HCT116 (cell line): ENCODE measurements around the gene TRAIP. TPM values are rescaled to one million over a fixed set of nuclear protein-coding genes. Genes with fewer than 3 reads are reported as not detected.

Experiments used
- ATAC-seq: fragments of 200-7000 bp; cut with Tn5 transposase; 2 replicates; pipeline ENCODE4 v1.9.1; 2020; ENCODE audit warnings: mild to moderate bottlenecking, moderate library complexity
- BruUV-seq: library from RNA; stranded (reverse); fragments of 400-500 nt; replicated peaks from 2 replicates; lab custom pipeline; 2021; lab: Mats Ljungman, UMichigan
- CTCF ChIA-PET: fragments of 300-600 bp; sonication (Branson Sonifier 250); formaldehyde crosslinking; loops from one replicate; lab custom pipeline; 2021; ENCODE audit warnings: antibody characterized with exemption; lab: Charles Lee
- POLR2A ChIA-PET: fragments of 300-600, 350-600 bp; sonication (Branson Sonifier 250); formaldehyde crosslinking; loops from one replicate; lab custom pipeline; 2021; ENCODE audit warnings: antibody characterized with exemption; lab: Charles Lee
- RAD21 ChIA-PET, 2 experiments: fragments of 300-600 bp; sonication (Branson Sonifier 250); formaldehyde crosslinking; loops; one replicate each; lab custom pipeline; 2023; ENCODE audit warnings: low total read pairs in 2 of 2; ENCODE audit not compliant: uncharacterized antibody in 2 of 2, unreplicated experiment in 2 of 2, low non-redundant PET in 1 of 2; lab: Charles Lee
- DNase-seq: peaks from one replicate; pipeline ENCODE4 v3.0.0-alpha.2; 2010; ENCODE audit warnings: low read depth, low spot score
- H2AFZ ChIP-seq: fragments of 200-600 bp; shearing (Covaris generic), sonication (generic); 2 replicates; pipeline ENCODE4 v1.6.1; 2017; ENCODE audit warnings: low read depth, mixed run types, mixed read lengths, antibody characterized with exemption, low read length; ENCODE audit not compliant: poor library complexity, severe bottlenecking
- H3K27ac ChIP-seq: 2 replicates; pipeline ENCODE4 v1.5.1; 2012; ENCODE audit warnings: low read depth, low read length
- H3K27me3 ChIP-seq: fragments of 200-600 bp; sonication (generic); 2 replicates; pipeline ENCODE4 v1.6.1; 2016; ENCODE audit warnings: mixed run types, low read length, mixed read lengths; ENCODE audit not compliant: insufficient read depth
- H3K36me3 ChIP-seq, 2 experiments: fragments of 200-500 bp in 1 of 2; fragments of 200-600 bp in 1 of 2; sonication (Bioruptor generic) in 1 of 2; sonication (generic) in 1 of 2; 2 replicates each; pipeline versions ENCODE4 v1.5.1 to v1.6.1; 2014 to 2016; ENCODE audit warnings: low read length in 2 of 2, inconsistent platforms in 1 of 2, mixed read lengths in 1 of 2, mixed run types in 1 of 2; ENCODE audit not compliant: insufficient read depth in 2 of 2, control insufficient read depth in 1 of 2
- H3K4me1 ChIP-seq, 2 experiments: fragments of 200-600 bp in 1 of 2; sonication (generic) in 1 of 2; 2 replicates each; pipeline versions ENCODE4 v1.5.1 to v1.6.1; 2012 to 2017; ENCODE audit warnings: low read length in 2 of 2, inconsistent platforms in 1 of 2, mild to moderate bottlenecking in 1 of 2, mixed read lengths in 1 of 2, mixed run types in 1 of 2, moderate library complexity in 1 of 2; ENCODE audit not compliant: insufficient read depth in 2 of 2, control insufficient read depth in 1 of 2
- H3K4me2 ChIP-seq: fragments of 200-600 bp; sonication (generic); 2 replicates; pipeline ENCODE4 v1.6.1; 2017; ENCODE audit warnings: mixed run types, low read length, mixed read lengths
- H3K4me3 ChIP-seq, 2 experiments: fragments of 200-600 bp in 1 of 2; sonication (generic) in 1 of 2; replicated peaks in 1 of 2; 2 replicates each; pipeline ENCODE4 v1.5.1; 2011 to 2016; ENCODE audit warnings: low read length in 2 of 2, control low read depth in 1 of 2, low read depth in 1 of 2, mild to moderate bottlenecking in 1 of 2, mixed read lengths in 1 of 2, mixed run types in 1 of 2
- H3K79me2 ChIP-seq: fragments of 200-600 bp; sonication (generic); 2 replicates; pipeline ENCODE4 v1.6.1; 2017; ENCODE audit warnings: mild to moderate bottlenecking, mixed run types, low read length, moderate library complexity, mixed read lengths; ENCODE audit not compliant: insufficient read depth
- H3K9ac ChIP-seq: fragments of 200-600 bp; sonication (generic); 2 replicates; pipeline ENCODE4 v1.6.1; 2016; ENCODE audit warnings: low read length, mixed read lengths
- H3K9me2 ChIP-seq: fragments of 200-600 bp; sonication (generic), shearing (Covaris generic); 2 replicates; pipeline ENCODE4 v1.6.1; 2017; ENCODE audit warnings: mixed run types, mild to moderate bottlenecking, moderate library complexity; ENCODE audit not compliant: insufficient read depth
- H3K9me3 ChIP-seq, 2 experiments: fragments of 200-500 bp in 1 of 2; fragments of 200-600 bp in 1 of 2; sonication (Bioruptor generic) in 1 of 2; sonication (generic) in 1 of 2; 2 replicates each; pipeline ENCODE4 v1.6.1; 2014 to 2017; ENCODE audit warnings: low read length in 2 of 2, mixed read lengths in 2 of 2, inconsistent platforms in 1 of 2, low read depth in 1 of 2, mild to moderate bottlenecking in 1 of 2, mixed run types in 1 of 2, moderate library complexity in 1 of 2; ENCODE audit not compliant: control insufficient read depth in 1 of 2, insufficient read depth in 1 of 2
- H4K20me1 ChIP-seq: fragments of 200-600 bp; sonication (generic), shearing (Covaris generic); 2 replicates; pipeline ENCODE4 v1.6.1; 2017; ENCODE audit warnings: mixed run types, mild to moderate bottlenecking, moderate library complexity; ENCODE audit not compliant: insufficient read depth
- ATF3 ChIP-seq: IDR thresholded peaks from 2 replicates; pipeline ENCODE4 v1.6.1; 2012
- JUND ChIP-seq: IDR thresholded peaks from 2 replicates; pipeline ENCODE4 v1.6.1; 2012
- SIN3A ChIP-seq: IDR thresholded peaks from 2 replicates; pipeline ENCODE4 v1.6.1; 2012; ENCODE audit warnings: low read depth
- SP1 ChIP-seq: IDR thresholded peaks from 2 replicates; pipeline ENCODE4 v1.6.1; 2012; ENCODE audit warnings: low read depth
- SRF ChIP-seq: IDR thresholded peaks from 2 replicates; pipeline ENCODE4 v1.6.1; 2012; ENCODE audit warnings: low read depth
- TCF7L2 ChIP-seq: IDR thresholded peaks from 2 replicates; pipeline ENCODE4 v1.7.0; 2011; ENCODE audit warnings: borderline replicate concordance, inconsistent platforms; ENCODE audit not compliant: insufficient read depth, insufficient read length; ENCODE audit errors: extremely low read depth
- intact Hi-C: fragments of 100-400 bp; cut with micrococcal nuclease; formaldehyde crosslinking; loops from 2 replicates; pipeline ENCODE4 v1.10.0; 2022
- total RNA-seq: library from RNA; stranded (reverse); gene quantifications from one replicate; pipeline ENCODE4 v1.2.1, GENCODE V29; 2021; ENCODE audit not compliant: unreplicated experiment
- TF ChIP-seq, protein P1 (sequence below), 3 experiments: fragments of 200-600 bp in 1 of 3; sonication (generic) in 1 of 3; IDR thresholded peaks in 2 of 3; conservative IDR thresholded peaks in 1 of 3; 2 replicates each; pipeline ENCODE4 v1.5.1; 2012 to 2017; ENCODE audit warnings: low read depth in 2 of 3, low read length in 2 of 3, antibody characterized with exemption in 1 of 3, borderline replicate concordance in 1 of 3, control low read depth in 1 of 3, mild to moderate bottlenecking in 1 of 3, mixed read lengths in 1 of 3, mixed run types in 1 of 3, moderate library complexity in 1 of 3; ENCODE audit not compliant: insufficient read depth in 1 of 3
- TF ChIP-seq, protein P2 (sequence below): IDR thresholded peaks from 2 replicates; pipeline ENCODE4 v1.6.1; 2012; ENCODE audit warnings: low read depth

TRAIP gene
- total RNA-seq, 1 experiment from 2014 or later, result 25.5 TPM

GRCh38 chr3:49804141-49805041 is 52.0 kb downstream of the TRAIP start:
- Histone ChIP-seq H2AFZ (no peak overlapping the region), H3K4me1 (peaks cover 5 to 24% of the 10 kb centered on the region in 2 experiments; a peak in 3 of 4 replicates), H3K9me2 (no peaks in the 10 kb centered on the region), H3K36me3 (no peaks in the 10 kb centered on the region), H3K27ac (no peak overlapping the region; the same call in 1 of the 2 replicates), H3K9ac (peak overlapping the region; percentile 73; the same call in 1 of the 2 replicates), H3K4me2 (peak overlapping the region; percentile 100), H3K9me3 (no peaks in the 10 kb centered on the region), H4K20me1 (no peaks in the 10 kb centered on the region), H3K79me2 (no peaks in the 10 kb centered on the region), H3K27me3 (no peaks in the 10 kb centered on the region), H3K4me3 (peak overlapping the region; percentile 50 to 76; a peak in 3 of 4 replicates)
- intact Hi-C loops, result no loop called here
- BruUV-seq, result no TSS peak
- ChIA-PET POLR2A (interaction anchor here (1.2 to 1.4 kb wide), 2 partner anchors 33 to 97 kb away, joined by 3 to 4 read pairs; no protein-coding TSS in a partner anchor), RAD21 (interaction anchor here in 1 of 2 experiments (2.0 kb wide), 1 partner anchor 35 kb away, joined by 9 read pairs; no protein-coding TSS in a partner anchor), CTCF (interaction anchor here (1.9 to 3.0 kb wide), 4 partner anchors 17 to 125 kb away, joined by 7 to 34 read pairs (median 14); partner anchors contain the start of genes IP6K1 and MON1A)
- TF ChIP-seq SRF (no peak), SP1 (no peak), JUND (no peak), TCF7L2 (no peak), SIN3A (no peak), ATF3 (no peak)
- TF ChIP-seq, protein P1, sequence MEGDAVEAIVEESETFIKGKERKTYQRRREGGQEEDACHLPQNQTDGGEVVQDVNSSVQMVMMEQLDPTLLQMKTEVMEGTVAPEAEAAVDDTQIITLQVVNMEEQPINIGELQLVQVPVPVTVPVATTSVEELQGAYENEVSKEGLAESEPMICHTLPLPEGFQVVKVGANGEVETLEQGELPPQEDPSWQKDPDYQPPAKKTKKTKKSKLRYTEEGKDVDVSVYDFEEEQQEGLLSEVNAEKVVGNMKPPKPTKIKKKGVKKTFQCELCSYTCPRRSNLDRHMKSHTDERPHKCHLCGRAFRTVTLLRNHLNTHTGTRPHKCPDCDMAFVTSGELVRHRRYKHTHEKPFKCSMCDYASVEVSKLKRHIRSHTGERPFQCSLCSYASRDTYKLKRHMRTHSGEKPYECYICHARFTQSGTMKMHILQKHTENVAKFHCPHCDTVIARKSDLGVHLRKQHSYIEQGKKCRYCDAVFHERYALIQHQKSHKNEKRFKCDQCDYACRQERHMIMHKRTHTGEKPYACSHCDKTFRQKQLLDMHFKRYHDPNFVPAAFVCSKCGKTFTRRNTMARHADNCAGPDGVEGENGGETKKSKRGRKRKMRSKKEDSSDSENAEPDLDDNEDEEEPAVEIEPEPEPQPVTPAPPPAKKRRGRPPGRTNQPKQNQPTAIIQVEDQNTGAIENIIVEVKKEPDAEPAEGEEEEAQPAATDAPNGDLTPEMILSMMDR (IDR thresholded peaks at IDR 0.05 in 2 of 3, conservative IDR thresholded peaks at IDR 0.05 in 1 of 3; ENCODE audit: borderline replicate concordance in 1 of 3, insufficient read depth in 1 of 3, low read depth in 2 of 3, low read length in 2 of 3), result no peak
- TF ChIP-seq, protein P2, sequence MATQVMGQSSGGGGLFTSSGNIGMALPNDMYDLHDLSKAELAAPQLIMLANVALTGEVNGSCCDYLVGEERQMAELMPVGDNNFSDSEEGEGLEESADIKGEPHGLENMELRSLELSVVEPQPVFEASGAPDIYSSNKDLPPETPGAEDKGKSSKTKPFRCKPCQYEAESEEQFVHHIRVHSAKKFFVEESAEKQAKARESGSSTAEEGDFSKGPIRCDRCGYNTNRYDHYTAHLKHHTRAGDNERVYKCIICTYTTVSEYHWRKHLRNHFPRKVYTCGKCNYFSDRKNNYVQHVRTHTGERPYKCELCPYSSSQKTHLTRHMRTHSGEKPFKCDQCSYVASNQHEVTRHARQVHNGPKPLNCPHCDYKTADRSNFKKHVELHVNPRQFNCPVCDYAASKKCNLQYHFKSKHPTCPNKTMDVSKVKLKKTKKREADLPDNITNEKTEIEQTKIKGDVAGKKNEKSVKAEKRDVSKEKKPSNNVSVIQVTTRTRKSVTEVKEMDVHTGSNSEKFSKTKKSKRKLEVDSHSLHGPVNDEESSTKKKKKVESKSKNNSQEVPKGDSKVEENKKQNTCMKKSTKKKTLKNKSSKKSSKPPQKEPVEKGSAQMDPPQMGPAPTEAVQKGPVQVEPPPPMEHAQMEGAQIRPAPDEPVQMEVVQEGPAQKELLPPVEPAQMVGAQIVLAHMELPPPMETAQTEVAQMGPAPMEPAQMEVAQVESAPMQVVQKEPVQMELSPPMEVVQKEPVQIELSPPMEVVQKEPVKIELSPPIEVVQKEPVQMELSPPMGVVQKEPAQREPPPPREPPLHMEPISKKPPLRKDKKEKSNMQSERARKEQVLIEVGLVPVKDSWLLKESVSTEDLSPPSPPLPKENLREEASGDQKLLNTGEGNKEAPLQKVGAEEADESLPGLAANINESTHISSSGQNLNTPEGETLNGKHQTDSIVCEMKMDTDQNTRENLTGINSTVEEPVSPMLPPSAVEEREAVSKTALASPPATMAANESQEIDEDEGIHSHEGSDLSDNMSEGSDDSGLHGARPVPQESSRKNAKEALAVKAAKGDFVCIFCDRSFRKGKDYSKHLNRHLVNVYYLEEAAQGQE, result no peak
- ATAC-seq (no peak), DNase-seq (no peak)
